Right hindlimb (tissue), 1 donor: ENCODE measurements around the gene KPNA6.
"Not testable (repeated sequence)": the region's sequence is repeated elsewhere in the genome, so short reads cannot be mapped to it uniquely, and the experiment has no call there.

Experiments
- DNase-seq: peaks from one replicate; pipeline ENCODE4 v3.0.0-alpha.2; 2018

The KPNA6 gene

GRCh38 chr1:32107742-32108661, at the start of gene KPNA6:
Gene KPNA6 (plus strand): TSS chr1:32108056. CDS start chr1:32108131, 75 bp downstream.
- DNase-seq: peak; percentile 95

GRCh38 chr1:32060914-32061313, 46.9 kb upstream of the KPNA6 start:
- DNase-seq: no peak

GRCh38 chr1:32062867-32063230, 45.0 kb upstream of the KPNA6 start:
- DNase-seq: no peak

GRCh38 chr1:32063261-32063681, 44.6 kb upstream of the KPNA6 start:
- DNase-seq: no peak

GRCh38 chr1:32065613-32066488, 42.0 kb upstream of the KPNA6 start:
- not testable (repeated sequence) for DNase-seq

- DNase-seq: peak; percentile 48
These were observed 41.4 kb upstream of the KPNA6 start for GRCh38 chr1:32066489-32066873.

- DNase-seq: no peak
These were observed 38.8 kb upstream of the KPNA6 start for GRCh38 chr1:32068957-32069588.

GRCh38 chr1:32071758-32072621, 35.9 kb upstream of the KPNA6 start:
- DNase-seq: no peak

- DNase-seq: peak; percentile 98
These were observed 35.1 kb upstream of the KPNA6 start, which contains the start of gene TMEM39B for GRCh38 chr1:32072622-32073298. Gene TMEM39B (plus strand): TSS chr1:32072939. CDS start chr1:32073048, 109 bp downstream.

GRCh38 chr1:32073299-32074229, 34.3 kb upstream of the KPNA6 start:
- no peak for DNase-seq

GRCh38 chr1:32074841-32075240, 33.0 kb upstream of the KPNA6 start:
- DNase-seq: no peak

- DNase-seq: no peak
These were observed 30.4 kb upstream of the KPNA6 start for GRCh38 chr1:32077451-32077850.

GRCh38 chr1:32082022-32082421, 25.8 kb upstream of the KPNA6 start:
- no peak for DNase-seq

- DNase-seq: not testable (repeated sequence)
These were observed 21.5 kb upstream of the KPNA6 start for GRCh38 chr1:32086381-32086780.

GRCh38 chr1:32091176-32091575, 16.7 kb upstream of the KPNA6 start:
- no peak for DNase-seq

GRCh38 chr1:32091591-32091990, 16.3 kb upstream of the KPNA6 start:
- DNase-seq: no peak

GRCh38 chr1:32094746-32095521, 12.9 kb upstream of the KPNA6 start:
- DNase-seq: no peak

- DNase-seq: no peak
These were observed 8.4 kb upstream of the KPNA6 start for GRCh38 chr1:32099426-32099825.

- peak; percentile 44 for DNase-seq
These were observed 7.5 kb upstream of the KPNA6 start for GRCh38 chr1:32100359-32100758.
